PC-9 (cell line): ENCODE data around the gene GREB1L. TPM values are rescaled to one million over a fixed set of nuclear protein-coding genes. Genes with fewer than 3 reads are reported as not detected.

ENCODE experiments used
- BruUV-seq: library from RNA; stranded (reverse); fragments of 400-500 nt; replicated peaks from 2 replicates; lab custom pipeline; 2021; lab: Mats Ljungman, UMichigan
- CTCF ChIA-PET: fragments of 300-600 bp; sonication (Branson Sonifier 250); formaldehyde crosslinking; loops from one replicate; lab custom pipeline; 2022; ENCODE audit warnings: antibody characterized with exemption; lab: Charles Lee
- POLR2A ChIA-PET: fragments of 300-600 bp; sonication (Branson Sonifier 250); formaldehyde crosslinking; loops from one replicate; lab custom pipeline; 2022; ENCODE audit warnings: antibody characterized with exemption; ENCODE audit not compliant: unreplicated experiment; lab: Charles Lee
- DNase-seq, 2 experiments: peaks; one replicate each; pipeline versions ENCODE4 v3.0.0 to v3.0.0-alpha.2; 2015 to 2022; ENCODE audit warnings: mixed read lengths in 1 of 2
- H2AFZ ChIP-seq: fragments of 200-600 bp; sonication (generic); 2 replicates; pipeline ENCODE4 v1.8.1; 2017; ENCODE audit warnings: antibody characterized with exemption
- H3F3A ChIP-seq: fragments of 200-600 bp; sonication (generic); 2 replicates; pipeline ENCODE4 v1.8.1; 2017; ENCODE audit warnings: antibody characterized with exemption, mild to moderate bottlenecking, low read depth; ENCODE audit not compliant: insufficient read depth
- H3K27ac ChIP-seq: fragments of 200-600 bp; sonication (generic); 2 replicates; pipeline ENCODE4 v1.6.1; 2016; ENCODE audit warnings: mixed run types
- H3K27me3 ChIP-seq: fragments of 200-600 bp; sonication (generic); 2 replicates; pipeline ENCODE4 v1.6.1; 2016; ENCODE audit warnings: low read depth, mixed run types; ENCODE audit not compliant: insufficient read depth
- H3K36me3 ChIP-seq: fragments of 200-600 bp; sonication (generic); 2 replicates; pipeline ENCODE4 v1.6.1; 2016; ENCODE audit warnings: low read depth, mixed run types
- H3K4me1 ChIP-seq: fragments of 200-600 bp; sonication (generic); replicated peaks from 2 replicates; pipeline ENCODE4 v1.6.1; 2016; ENCODE audit warnings: mixed run types; ENCODE audit not compliant: insufficient read depth
- H3K4me2 ChIP-seq: fragments of 200-600 bp; sonication (generic); 2 replicates; pipeline ENCODE4 v1.6.1; 2017; ENCODE audit warnings: mixed run types
- H3K4me3 ChIP-seq: fragments of 200-600 bp; sonication (generic); 2 replicates; pipeline ENCODE4 v1.6.1; 2016; ENCODE audit warnings: mixed run types
- H3K79me2 ChIP-seq: fragments of 200-600 bp; sonication (generic); 2 replicates; pipeline ENCODE4 v1.6.1; 2017; ENCODE audit warnings: low read depth, mixed run types
- H3K9me2 ChIP-seq: fragments of 200-600 bp; sonication (generic); 2 replicates; pipeline ENCODE4 v1.8.1; 2017; ENCODE audit warnings: mild to moderate bottlenecking; ENCODE audit not compliant: insufficient read depth
- H3K9me3 ChIP-seq: fragments of 200-600 bp; sonication (generic); 2 replicates; pipeline ENCODE4 v1.8.1; 2016; ENCODE audit warnings: low read depth; ENCODE audit not compliant: insufficient read depth
- H4K20me1 ChIP-seq: fragments of 200-600 bp; sonication (generic); 2 replicates; pipeline ENCODE4 v1.8.1; 2017; ENCODE audit not compliant: insufficient read depth
- CTCF ChIP-seq: fragments of 200-600 bp; sonication (generic); conservative IDR thresholded peaks from 2 replicates; pipeline ENCODE4 v1.6.1; 2017; ENCODE audit warnings: mixed run types, antibody characterized with exemption, mild to moderate bottlenecking, moderate library complexity
- EZH2 ChIP-seq: fragments of 200-600 bp; sonication (generic); IDR thresholded peaks from 2 replicates; pipeline ENCODE4 v1.8.0; 2017; ENCODE audit warnings: antibody characterized with exemption, low read depth
- intact Hi-C: fragments of 100-400 bp; cut with micrococcal nuclease; formaldehyde crosslinking; loops from one replicate; pipeline ENCODE4 v1.10.0; 2022; ENCODE audit not compliant: unreplicated experiment
- total RNA-seq: library from RNA; stranded (reverse); gene quantifications from 2 replicates; pipeline ENCODE4 v1.2.3, GENCODE V29; 2021

GREB1L gene
- total RNA-seq, 1 experiment from 2014 or later: 6.0 TPM

- no peaks in the 10 kb centered on the region for H3K27me3 ChIP-seq
- no peak for DNase-seq
- BruUV-seq: no TSS peak
- H4K20me1 ChIP-seq: no peaks in the 10 kb centered on the region
- H3K79me2 ChIP-seq: no peaks in the 10 kb centered on the region
- peaks cover 31% of the 10 kb centered on the region for H3K4me1 ChIP-seq
- no peaks in the 10 kb centered on the region for H3K9me3 ChIP-seq
- no peak overlapping the region for H3K4me2 ChIP-seq
- H3K36me3 ChIP-seq: no peaks in the 10 kb centered on the region
- ChIA-PET POLR2A (no interaction called here), CTCF (no interaction called here)
- H2AFZ ChIP-seq: no peak overlapping the region
- TF ChIP-seq CTCF (no peak), EZH2 (no peak)
- no peak overlapping the region for H3K27ac ChIP-seq
- peaks cover 20% of the 10 kb centered on the region for H3F3A ChIP-seq
- no peak overlapping the region for H3K4me3 ChIP-seq
- intact Hi-C loops: loop anchor here (10.0 kb wide), 1 partner anchor 59 kb away; no protein-coding TSS in a partner anchor
- no peaks in the 10 kb centered on the region for H3K9me2 ChIP-seq
Observed at GRCh38 chr18:21393986-21394385, 152.0 kb downstream of the GREB1L start.

- H3K27me3 ChIP-seq: no peaks in the 10 kb centered on the region
- no peaks in the 10 kb centered on the region for H3F3A ChIP-seq
- no peaks in the 10 kb centered on the region for H3K36me3 ChIP-seq
- H3K9me2 ChIP-seq: no peaks in the 10 kb centered on the region
- H4K20me1 ChIP-seq: no peaks in the 10 kb centered on the region
- H3K27ac ChIP-seq: no peak overlapping the region
- H3K4me1 ChIP-seq: no peaks in the 10 kb centered on the region
- CTCF ChIA-PET: no interaction called here
- no peak overlapping the region for H3K4me2 ChIP-seq
- H3K9me3 ChIP-seq: no peaks in the 10 kb centered on the region
- BruUV-seq: no TSS peak
- no peak for TF ChIP-seq CTCF
- TF ChIP-seq EZH2: no peak
- intact Hi-C loops: loop anchor here (10.0 kb wide), 1 partner anchor 63 kb away; no protein-coding TSS in a partner anchor
- no peaks in the 10 kb centered on the region for H3K79me2 ChIP-seq
- no peak overlapping the region for H2AFZ ChIP-seq
- no peak for DNase-seq
- no peak overlapping the region for H3K4me3 ChIP-seq
- POLR2A ChIA-PET: no interaction called here
Observed at GRCh38 chr18:21398121-21398520, 156.1 kb downstream of the GREB1L start.

GRCh38 chr18:21402272-21402671, 160.2 kb downstream of the GREB1L start:
- no peaks in the 10 kb centered on the region for H4K20me1 ChIP-seq
- no peaks in the 10 kb centered on the region for H3K36me3 ChIP-seq
- no peaks in the 10 kb centered on the region for H3K9me2 ChIP-seq
- no TSS peak for BruUV-seq
- TF ChIP-seq CTCF (no peak), EZH2 (no peak)
- intact Hi-C loops: no loop called here
- no peak overlapping the region for H3K4me3 ChIP-seq
- H2AFZ ChIP-seq: no peak overlapping the region
- no peaks in the 10 kb centered on the region for H3K27me3 ChIP-seq
- H3K27ac ChIP-seq: no peak overlapping the region
- H3K79me2 ChIP-seq: no peaks in the 10 kb centered on the region
- no peaks in the 10 kb centered on the region for H3K9me3 ChIP-seq
- 0 out of 2 replicates have a peak, but pooled peaks cover 7% of the 10 kb centered on the region for H3K4me1 ChIP-seq
- CTCF ChIA-PET: interaction anchor here (0.7 kb wide), 1 partner anchor 145 kb away, joined by 7 read pairs; no protein-coding TSS in a partner anchor
- POLR2A ChIA-PET: no interaction called here
- no peaks in the 10 kb centered on the region for H3F3A ChIP-seq
- H3K4me2 ChIP-seq: no peak overlapping the region
- DNase-seq: no peak
